NOMO-1 treated with dmso at 0.1 percent for 144 hours (cell line): ENCODE results near the gene RTN4RL1.
"Not testable (repeated sequence)": the region's sequence is repeated elsewhere in the genome, so short reads cannot be mapped to it uniquely, and the experiment has no call there.

Source experiments
- DNase-seq: peaks from one replicate; lab custom pipeline; 2025; ENCODE audit not compliant: unreplicated experiment; lab: John Stamatoyannopoulos, UW

The RTN4RL1 gene

DNA sequence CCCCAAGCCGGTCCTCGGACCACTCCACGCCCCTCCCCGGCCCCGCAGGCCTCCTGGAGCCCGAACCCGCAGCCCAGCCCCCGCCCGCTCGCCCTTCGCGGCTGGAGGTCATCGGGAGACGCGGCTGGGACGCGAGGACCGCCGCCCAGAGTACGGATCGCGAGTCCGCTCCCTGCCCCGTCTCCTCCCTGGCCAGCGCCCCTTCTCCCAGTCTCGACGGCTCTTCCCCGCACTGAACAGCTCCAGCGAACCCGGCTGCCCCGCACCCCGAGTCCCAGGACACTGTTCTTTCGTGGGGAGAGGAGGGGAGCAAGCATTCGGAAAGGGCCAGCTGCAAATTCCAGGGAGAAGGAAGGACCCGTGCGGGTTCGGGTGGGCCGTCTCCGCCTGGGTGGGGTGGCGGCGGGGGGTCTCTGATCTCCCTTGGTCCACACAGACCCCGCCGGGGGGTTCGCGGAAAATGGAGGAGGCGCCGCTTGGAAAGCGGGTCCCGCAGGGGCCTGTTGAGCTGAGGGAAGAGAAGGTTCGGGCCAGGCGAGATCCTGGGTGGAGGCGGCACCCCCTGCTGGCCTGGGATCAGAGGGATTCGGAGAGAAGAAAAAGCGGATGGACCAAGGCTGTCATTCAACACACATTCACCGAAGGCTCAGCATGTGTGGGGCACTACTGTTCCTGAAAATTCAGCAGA, 632 bp upstream of the RTN4RL1 start:
- DNase-seq, result no peak

GRCh38 chr17:2024572-2025219, 438 bp downstream of the RTN4RL1 start:
- DNase-seq, result no peak

- DNase-seq, result no peak
Observed at GRCh38 chr17:2023692-2024571, 1.2 kb downstream of the RTN4RL1 start.

DNA sequence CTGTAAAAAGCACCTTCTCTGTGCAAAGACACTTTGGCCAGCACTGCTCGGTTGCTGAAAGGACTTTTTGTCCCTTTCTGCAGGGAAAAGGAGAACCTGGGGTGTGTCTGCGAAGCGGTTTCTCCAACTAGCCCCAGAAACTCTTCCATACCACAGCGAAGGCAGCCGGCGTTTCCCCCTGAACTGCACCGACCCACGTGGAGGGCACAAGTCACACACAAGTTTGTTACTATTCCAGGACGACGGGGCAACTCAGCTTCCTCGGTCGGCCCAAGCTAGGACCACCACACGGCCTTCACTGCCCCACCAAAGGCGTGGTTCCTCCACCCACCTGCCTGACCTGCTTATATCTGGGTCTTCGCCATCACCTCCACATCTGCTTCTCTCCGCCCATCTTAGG, 1.9 kb downstream of the RTN4RL1 start:
- DNase-seq, result no peak

GRCh38 chr17:2022647-2023240, 2.4 kb downstream of the RTN4RL1 start:
- no peak for DNase-seq

GRCh38 chr17:2020721-2021120, 4.4 kb downstream of the RTN4RL1 start:
- no peak for DNase-seq

DNA sequence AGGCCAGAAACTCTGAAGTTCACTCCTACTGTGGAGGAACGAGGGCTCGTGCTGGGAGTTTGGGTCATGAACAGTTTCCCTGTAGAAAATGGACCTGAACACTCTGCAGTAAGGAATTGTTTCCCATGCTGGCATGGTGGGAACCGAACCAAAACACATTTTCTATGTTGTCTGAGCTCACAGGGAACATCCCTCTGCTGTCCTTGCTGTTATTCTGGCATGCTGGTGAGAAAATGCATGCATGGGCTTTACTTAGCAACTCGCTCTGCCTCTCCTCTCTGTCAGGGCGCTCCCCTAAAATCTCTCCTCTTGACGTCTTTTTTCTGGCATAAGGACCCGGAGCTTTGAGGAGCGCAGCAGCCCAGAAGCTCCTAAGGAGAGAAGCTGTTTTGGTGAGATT, 5.4 kb downstream of the RTN4RL1 start:
- no peak for DNase-seq

DNA sequence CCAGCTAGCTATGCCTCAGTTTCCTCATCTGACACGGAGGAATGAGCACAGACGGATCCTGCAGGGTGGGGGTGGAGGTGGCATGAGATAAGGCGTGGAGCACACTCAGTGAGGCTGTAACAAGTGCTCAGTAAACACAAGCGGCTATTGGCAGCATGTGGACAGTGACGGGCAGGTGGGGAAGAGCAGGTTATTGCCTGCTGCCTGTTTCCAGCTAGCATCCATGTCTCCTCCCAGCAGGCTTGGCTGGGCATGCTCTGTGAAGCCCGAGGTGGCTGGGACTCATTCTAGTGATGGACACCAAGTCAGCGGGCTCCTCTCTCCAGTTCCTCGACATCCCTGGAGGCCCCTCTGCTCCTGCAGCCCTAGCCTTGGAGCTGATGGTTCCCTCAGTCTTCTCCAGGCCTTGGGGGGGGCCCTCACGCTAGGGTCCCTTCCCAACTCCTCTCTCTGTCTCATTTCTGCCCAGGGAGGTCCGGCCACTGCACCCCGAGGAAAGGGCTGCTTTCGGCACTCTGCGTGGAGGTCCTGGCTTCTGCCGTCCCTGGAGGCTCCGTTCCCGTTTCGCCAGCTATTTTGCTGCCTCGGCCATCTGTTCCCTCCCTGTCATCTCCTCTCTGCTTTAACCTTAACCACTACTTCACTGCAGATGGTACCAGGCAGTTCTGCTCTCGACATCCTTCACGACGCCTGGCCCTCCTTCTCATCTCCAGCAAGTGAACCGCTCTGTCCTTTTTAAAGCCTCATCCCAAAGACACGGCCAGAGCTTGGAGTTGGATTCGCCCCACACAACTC, 6.2 kb downstream of the RTN4RL1 start:
- DNase-seq, result no peak

- DNase-seq, result no peak
Observed at GRCh38 chr17:2017274-2017941, 7.7 kb downstream of the RTN4RL1 start.

GRCh38 chr17:2016494-2016893, 8.6 kb downstream of the RTN4RL1 start:
- no peak for DNase-seq

DNA sequence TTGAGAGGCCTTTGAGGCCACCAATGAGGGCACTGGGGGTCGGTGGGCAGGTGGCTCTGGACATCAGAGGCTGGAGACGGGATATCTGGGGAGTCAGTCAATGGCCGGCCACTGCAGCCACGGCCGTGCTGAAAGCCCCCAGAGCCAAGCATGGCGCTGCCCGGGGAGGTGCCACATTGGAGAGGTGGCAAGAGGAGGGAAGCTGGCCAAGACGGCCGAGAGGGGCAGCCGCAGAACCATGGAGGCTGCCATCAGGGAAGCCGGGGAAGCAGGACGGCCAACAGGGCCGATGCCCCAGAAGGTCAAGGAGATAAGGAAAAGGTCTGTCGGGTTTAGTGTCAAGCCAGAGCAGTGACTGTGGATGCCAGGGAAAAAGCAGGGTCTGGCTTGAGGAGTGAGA, 9.8 kb downstream of the RTN4RL1 start:
- DNase-seq, result no peak

- DNase-seq, result no peak
Observed at GRCh38 chr17:2013994-2014317, 11.2 kb downstream of the RTN4RL1 start.

- DNase-seq, result not testable (repeated sequence)
Observed at GRCh38 chr17:2013220-2013993, 11.7 kb downstream of the RTN4RL1 start.

DNA sequence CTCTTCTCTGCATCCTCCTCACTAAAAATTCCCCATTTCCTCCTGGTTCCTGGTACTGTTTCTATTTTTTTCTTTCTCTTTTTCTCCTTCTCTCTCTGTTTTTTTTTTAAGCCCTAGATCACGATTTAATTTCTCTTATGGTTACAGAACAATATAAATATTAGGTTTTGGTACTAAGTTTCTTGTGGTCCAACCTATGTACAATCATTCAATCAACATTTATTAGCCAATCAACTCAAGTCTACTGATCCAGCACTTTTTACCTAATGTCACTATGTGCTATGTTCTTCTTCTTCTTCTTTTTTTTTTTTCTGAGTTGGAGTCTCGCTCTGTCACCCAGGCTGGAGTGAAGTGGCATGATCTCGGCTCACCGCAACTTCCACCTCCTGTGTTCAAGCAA, 12.6 kb downstream of the RTN4RL1 start:
- DNase-seq, result no peak

- no peak for DNase-seq
Observed at GRCh38 chr17:2011411-2012371, 13.4 kb downstream of the RTN4RL1 start.

- no peak for DNase-seq
Observed at GRCh38 chr17:2009737-2010136, 15.4 kb downstream of the RTN4RL1 start.

DNA sequence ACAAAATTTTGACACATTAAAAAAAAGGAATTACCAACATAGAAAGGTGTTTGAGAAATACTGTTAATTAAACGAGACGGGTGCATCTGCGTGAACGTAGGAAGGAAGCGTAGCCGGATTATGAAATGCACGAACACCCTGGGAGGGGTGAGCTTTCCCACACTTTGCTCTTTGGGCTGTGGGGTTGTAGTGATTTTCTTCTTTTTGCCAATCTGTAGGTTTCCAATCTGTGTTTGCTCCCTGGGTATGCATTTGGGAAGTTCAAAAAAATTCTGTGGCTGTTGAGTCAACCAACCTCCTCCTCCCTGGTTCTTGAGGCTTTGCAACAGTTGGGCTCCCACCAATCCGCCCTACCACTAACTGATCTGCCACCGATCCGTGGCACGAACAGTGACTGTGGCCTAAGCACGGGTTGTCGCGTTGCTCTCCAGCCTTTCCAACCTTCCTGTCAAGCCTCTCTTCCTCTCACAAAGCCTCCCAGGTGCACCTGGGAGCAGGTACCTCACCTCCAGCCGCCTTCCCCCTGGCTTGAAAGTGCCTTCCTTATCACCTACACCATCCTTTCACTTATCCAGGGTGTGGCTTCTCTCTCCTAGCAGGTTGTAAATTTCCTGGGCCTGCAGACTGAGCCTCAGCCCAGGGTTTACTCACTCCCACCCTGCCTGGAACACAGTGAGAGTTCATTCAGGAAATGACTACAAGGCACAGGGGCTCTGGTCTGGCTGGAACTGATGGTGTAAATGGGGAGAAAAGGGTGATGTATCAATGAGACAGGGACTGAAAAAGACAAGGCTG, 16.6 kb downstream of the RTN4RL1 start:
- no peak for DNase-seq
